Mesenchymal stem cell (in vitro differentiated cells and primary cell): ENCODE results near the gene PDLIM1.

Source experiments
- DNase-seq: peaks from one replicate; pipeline ENCODE4 v3.0.0-alpha.2; 2013
- H2AFZ ChIP-seq: one replicate; pipeline ENCODE4 v1.6.1; 2013; ENCODE audit warnings: low read depth, mild to moderate bottlenecking, control low read depth, inconsistent platforms, low read length, moderate library complexity
- H2AK5ac ChIP-seq: 2 replicates; pipeline ENCODE4 v1.6.1; 2013; ENCODE audit warnings: low read length, moderate library complexity, mild to moderate bottlenecking, inconsistent platforms; ENCODE audit not compliant: severe bottlenecking
- H2BK120ac ChIP-seq: one replicate; pipeline ENCODE4 v1.6.1; 2013; ENCODE audit warnings: low read depth, mild to moderate bottlenecking, inconsistent platforms, low read length, moderate library complexity
- H2BK12ac ChIP-seq, 2 experiments: one replicate each; pipeline ENCODE4 v1.6.1; 2013; ENCODE audit warnings: inconsistent platforms in 2 of 2, low read length in 2 of 2, mild to moderate bottlenecking in 2 of 2, moderate library complexity in 2 of 2, control low read depth in 1 of 2
- H2BK15ac ChIP-seq: one replicate; pipeline ENCODE4 v1.6.1; 2013; ENCODE audit warnings: mild to moderate bottlenecking, low read depth, inconsistent platforms; ENCODE audit not compliant: poor library complexity, severe bottlenecking
- H2BK5ac ChIP-seq: 2 replicates; pipeline ENCODE4 v1.6.1; 2013; ENCODE audit warnings: low read depth, mild to moderate bottlenecking, low read length, control low read depth, inconsistent platforms; ENCODE audit not compliant: poor library complexity, severe bottlenecking
- H3K14ac ChIP-seq, 2 experiments: one replicate each; pipeline ENCODE4 v1.6.1; 2013; ENCODE audit warnings: inconsistent platforms in 2 of 2, low read length in 2 of 2, control low read depth in 1 of 2, mild to moderate bottlenecking in 1 of 2, moderate library complexity in 1 of 2
- H3K18ac ChIP-seq, 2 experiments: one replicate each; pipeline ENCODE4 v1.6.1; 2013; ENCODE audit warnings: inconsistent platforms in 2 of 2, low read length in 2 of 2, control low read depth in 1 of 2, low read depth in 1 of 2, mild to moderate bottlenecking in 1 of 2
- H3K23ac ChIP-seq, 2 experiments: one replicate each; pipeline ENCODE4 v1.6.1; 2013; ENCODE audit warnings: inconsistent platforms in 2 of 2, low read length in 2 of 2, mild to moderate bottlenecking in 2 of 2, moderate library complexity in 2 of 2, control low read depth in 1 of 2
- H3K27ac ChIP-seq: 2 replicates; pipeline ENCODE4 v1.5.1; 2013; ENCODE audit warnings: mild to moderate bottlenecking, moderate library complexity, low read length, control low read depth, inconsistent platforms; ENCODE audit not compliant: poor library complexity, severe bottlenecking
- H3K27me3 ChIP-seq, 2 experiments: 2 replicates each; pipeline versions ENCODE4 v1.6.1 to v1.7.0; 2013; ENCODE audit warnings: low read length in 2 of 2, mild to moderate bottlenecking in 2 of 2, moderate library complexity in 2 of 2, control low read depth in 1 of 2, inconsistent platforms in 1 of 2; ENCODE audit not compliant: control insufficient read depth in 1 of 2, insufficient read depth in 1 of 2
- H3K36me3 ChIP-seq, 2 experiments: 2 replicates each; pipeline versions ENCODE4 v1.6.1 to v1.7.0; 2013; ENCODE audit warnings: low read length in 2 of 2, control low read depth in 1 of 2, inconsistent platforms in 1 of 2, low read depth in 1 of 2, mild to moderate bottlenecking in 1 of 2; ENCODE audit not compliant: insufficient read depth in 2 of 2, control insufficient read depth in 1 of 2
- H3K4ac ChIP-seq, 2 experiments: one replicate each; pipeline ENCODE4 v1.6.1; 2013; ENCODE audit warnings: inconsistent platforms in 2 of 2, low read length in 2 of 2, mild to moderate bottlenecking in 2 of 2, moderate library complexity in 2 of 2, control low read depth in 1 of 2, low read depth in 1 of 2
- H3K4me1 ChIP-seq: 2 replicates; pipeline ENCODE4 v1.6.1; 2013; ENCODE audit warnings: low read depth, low read length, control low read depth; ENCODE audit not compliant: control insufficient read depth, insufficient read depth
- H3K4me2 ChIP-seq: 2 replicates; pipeline ENCODE4 v1.6.1; 2013; ENCODE audit warnings: low read length, mild to moderate bottlenecking, inconsistent platforms; ENCODE audit not compliant: poor library complexity, severe bottlenecking
- H3K4me3 ChIP-seq, 2 experiments: 2 replicates each; pipeline versions ENCODE4 v1.5.1 to v1.7.0; 2013; ENCODE audit warnings: low read length in 2 of 2, mild to moderate bottlenecking in 2 of 2, control low read depth in 1 of 2, low read depth in 1 of 2; ENCODE audit not compliant: insufficient read depth in 1 of 2
- H3K79me1 ChIP-seq: replicated peaks from 2 replicates; pipeline ENCODE4 v1.6.1; 2013; ENCODE audit warnings: mild to moderate bottlenecking, control low read depth, low read length, inconsistent platforms; ENCODE audit not compliant: poor library complexity, severe bottlenecking
- H3K9ac ChIP-seq: 2 replicates; pipeline ENCODE4 v1.7.0; 2013; ENCODE audit warnings: mild to moderate bottlenecking, low read length, moderate library complexity
- H3K9me3 ChIP-seq: 2 replicates; pipeline ENCODE4 v1.7.0; 2013; ENCODE audit warnings: mild to moderate bottlenecking, low read length; ENCODE audit not compliant: control insufficient read depth
- H4K8ac ChIP-seq: one replicate; pipeline ENCODE4 v1.6.1; 2013; ENCODE audit warnings: inconsistent platforms, mild to moderate bottlenecking, low read length, moderate library complexity
- H4K91ac ChIP-seq: one replicate; pipeline ENCODE4 v1.6.1; 2013; ENCODE audit warnings: mild to moderate bottlenecking, low read length, inconsistent platforms
- WGBS: methylation state at CpG from one replicate; pipeline ENCODE4 v1.1.7; 2013; ENCODE audit warnings: mixed read lengths; 5-methylcytosine and 5-hydroxymethylcytosine counted together

PDLIM1 gene

DNA sequence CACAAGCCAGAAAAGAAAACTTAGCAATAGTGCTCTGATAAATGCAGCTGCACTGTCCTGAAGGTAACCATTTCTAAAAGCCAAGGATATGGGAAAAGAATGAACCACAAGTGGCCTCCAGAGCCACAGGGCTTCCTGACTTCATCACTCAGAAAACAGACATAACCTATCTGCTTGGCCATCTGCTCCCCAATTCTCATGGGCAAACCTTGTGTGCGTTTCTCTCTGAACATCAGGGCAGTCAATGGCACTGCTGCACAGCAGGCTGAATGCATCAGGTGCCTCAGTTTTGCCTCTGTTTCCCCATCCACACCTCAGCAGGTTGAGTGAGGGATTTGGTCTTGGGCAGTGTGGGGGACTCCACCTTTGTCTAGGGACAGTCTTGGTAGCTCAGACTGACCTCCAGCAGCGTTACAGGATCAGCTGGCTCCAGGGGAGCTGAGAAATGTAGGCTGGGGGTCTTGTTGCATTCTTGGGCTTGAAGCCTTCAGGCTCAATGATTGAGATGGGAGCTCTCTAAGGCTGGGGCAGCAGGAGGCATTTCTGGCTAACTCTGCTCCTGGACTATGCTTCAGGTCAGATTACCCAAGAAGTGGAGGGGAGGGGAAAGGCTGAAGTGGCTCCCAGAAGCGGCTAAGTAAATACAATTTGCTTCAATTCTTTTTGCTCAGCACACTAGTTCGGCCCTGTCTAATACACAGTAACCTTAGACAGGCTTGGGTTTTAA, 23.6 kb upstream of the PDLIM1 start:
- H4K91ac ChIP-seq, result peak overlapping the region; percentile 14
- H3K23ac ChIP-seq, result no peak overlapping the region
- no peak overlapping the region for H3K9ac ChIP-seq
- H2BK15ac ChIP-seq, result no peak overlapping the region
- H2AK5ac ChIP-seq, result peak overlapping the region; percentile 31
- H3K4me3 ChIP-seq, result no peak overlapping the region
- H3K79me1 ChIP-seq, result no peaks in the 10 kb centered on the region
- H3K27ac ChIP-seq, result no peak overlapping the region
- H3K18ac ChIP-seq, result no peak overlapping the region
- H3K14ac ChIP-seq, result no peak overlapping the region
- no peak for DNase-seq
- no peak overlapping the region for H3K4me2 ChIP-seq
- H3K27me3 ChIP-seq, result peaks cover 0 to 11% of the 10 kb centered on the region in 2 experiments
- no peak overlapping the region for H2AFZ ChIP-seq
- no peak overlapping the region for H3K4ac ChIP-seq
- H2BK12ac ChIP-seq, result no peak overlapping the region
- WGBS, result 95% methylated on average over 4 of the region's 4 CpGs
- H3K4me1 ChIP-seq, result peaks cover 4% of the 10 kb centered on the region
- no peaks in the 10 kb centered on the region for H3K36me3 ChIP-seq
- no peak overlapping the region for H2BK120ac ChIP-seq
- H2BK5ac ChIP-seq, result no peak overlapping the region
- peak overlapping the region; percentile 5 for H4K8ac ChIP-seq
- no peaks in the 10 kb centered on the region for H3K9me3 ChIP-seq

DNA sequence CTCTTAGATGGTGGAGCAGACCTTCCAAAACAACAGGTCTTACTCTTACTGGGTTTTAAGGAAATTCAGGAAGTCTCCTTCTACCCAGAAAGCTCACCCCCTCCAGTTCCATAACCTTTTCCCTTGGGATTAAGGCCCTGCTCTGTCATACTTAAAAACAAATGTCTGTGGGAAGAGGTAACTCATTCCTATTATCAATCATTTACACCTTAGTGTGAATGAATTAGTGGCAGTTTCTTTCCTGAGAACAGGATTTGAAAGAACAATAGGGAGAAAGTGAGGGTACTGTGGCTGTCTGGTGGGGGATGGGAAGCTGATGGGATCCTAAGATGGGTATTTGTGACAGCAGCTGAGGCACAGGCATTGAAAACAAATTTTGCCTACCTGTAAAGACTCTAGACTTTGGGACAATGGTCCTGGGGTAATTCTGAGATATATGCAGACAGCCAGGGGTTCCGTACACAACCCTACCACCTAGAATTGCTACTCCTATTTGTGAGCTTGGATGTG, 22.2 kb upstream of the PDLIM1 start:
- no peak for DNase-seq
- Histone ChIP-seq H3K4me2 (no peak overlapping the region), H2BK5ac (peak overlapping the region; percentile 51), H2AFZ (no peak overlapping the region), H3K27me3 (peaks cover 0 to 11% of the 10 kb centered on the region in 2 experiments), H2BK12ac (no peak overlapping the region), H2BK15ac (no peak overlapping the region), H2AK5ac (peak overlapping the region; percentile 93), H3K79me1 (no peaks in the 10 kb centered on the region), H3K23ac (no peak overlapping the region), H2BK120ac (no peak overlapping the region), H3K14ac (no peak overlapping the region), H3K4me1 (peaks cover 6% of the 10 kb centered on the region), H3K4me3 (no peak overlapping the region), H3K9me3 (no peaks in the 10 kb centered on the region), H3K18ac (no peak overlapping the region), H4K91ac (no peak overlapping the region), H3K36me3 (no peaks in the 10 kb centered on the region), H3K27ac (no peak overlapping the region), H3K9ac (no peak overlapping the region), H4K8ac (no peak overlapping the region), H3K4ac (no peak overlapping the region)
- no CpG with 5 or more reads among the region's 1 CpG for WGBS

DNA sequence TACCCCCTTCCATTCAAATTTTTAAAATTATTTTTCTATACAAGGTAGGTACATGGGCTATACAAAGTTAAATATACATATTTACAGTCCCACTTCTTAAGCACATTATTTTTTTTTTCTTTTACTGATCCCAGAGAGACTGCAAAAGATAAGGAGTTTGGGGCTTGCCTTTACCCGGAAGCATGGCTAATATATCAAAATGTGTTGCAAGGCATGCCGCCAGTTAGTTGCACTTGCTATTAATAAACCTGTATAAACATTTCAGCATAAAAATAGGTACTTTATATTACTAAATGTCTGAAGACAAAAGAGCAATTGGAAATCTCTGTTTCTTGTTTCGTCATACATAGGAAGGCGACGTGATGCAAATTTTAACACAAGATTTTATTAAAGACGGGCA, 21.5 kb upstream of the PDLIM1 start:
- Histone ChIP-seq H3K14ac (no peak overlapping the region), H3K23ac (no peak overlapping the region), H4K8ac (no peak overlapping the region), H3K4me1 (peaks cover 6% of the 10 kb centered on the region), H2BK12ac (no peak overlapping the region), H3K4ac (no peak overlapping the region), H2BK120ac (no peak overlapping the region), H3K4me3 (no peak overlapping the region), H2AFZ (no peak overlapping the region), H3K18ac (no peak overlapping the region), H2BK5ac (no peak overlapping the region), H3K79me1 (no peaks in the 10 kb centered on the region), H3K36me3 (no peaks in the 10 kb centered on the region), H3K27ac (no peak overlapping the region), H3K27me3 (peaks cover 0 to 11% of the 10 kb centered on the region in 2 experiments), H3K4me2 (no peak overlapping the region), H2BK15ac (no peak overlapping the region), H4K91ac (no peak overlapping the region), H3K9me3 (no peaks in the 10 kb centered on the region), H2AK5ac (no peak overlapping the region), H3K9ac (no peak overlapping the region)
- 92% methylated on average over 5 of the region's 6 CpGs for WGBS
- no peak for DNase-seq

DNA sequence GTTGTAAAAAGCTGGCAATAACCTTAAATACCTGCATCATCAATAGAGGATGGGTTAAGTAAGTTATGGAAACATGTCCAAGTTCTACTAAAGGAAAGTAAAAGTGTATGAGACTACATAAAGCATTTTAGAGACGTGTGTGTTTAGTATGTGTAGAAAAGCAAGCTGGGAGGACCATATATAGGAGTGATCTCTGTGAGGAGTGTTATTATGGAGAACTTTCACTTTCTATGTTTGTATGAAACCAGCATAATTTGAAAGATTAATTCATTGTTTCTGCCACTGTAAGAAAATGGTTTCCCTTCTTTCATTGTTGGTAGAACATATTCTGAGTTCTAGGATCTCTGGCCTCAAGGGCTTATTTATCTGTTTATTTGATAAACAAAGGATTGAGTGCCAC, 19.2 kb upstream of the PDLIM1 start:
- Histone ChIP-seq H3K18ac (no peak overlapping the region), H4K91ac (no peak overlapping the region), H3K9ac (no peak overlapping the region), H3K4me3 (no peak overlapping the region), H2BK5ac (no peak overlapping the region), H3K27me3 (peaks cover 0 to 16% of the 10 kb centered on the region in 2 experiments), H4K8ac (no peak overlapping the region), H3K9me3 (no peaks in the 10 kb centered on the region), H2AK5ac (no peak overlapping the region), H2BK12ac (no peak overlapping the region), H3K23ac (no peak overlapping the region), H2AFZ (no peak overlapping the region), H3K4me1 (peaks cover 6% of the 10 kb centered on the region), H3K14ac (no peak overlapping the region), H3K27ac (no peak overlapping the region), H2BK15ac (no peak overlapping the region), H2BK120ac (no peak overlapping the region), H3K79me1 (no peaks in the 10 kb centered on the region), H3K36me3 (no peaks in the 10 kb centered on the region), H3K4ac (no peak overlapping the region), H3K4me2 (no peak overlapping the region)
- WGBS, result 86% methylated on average over 1 of the region's 1 CpG
- DNase-seq, result no peak
